Caco-2 (cell line): ENCODE data around the gene WDR20. TPM values are rescaled to one million over a fixed set of nuclear protein-coding genes. Genes with fewer than 3 reads are reported as not detected.

Experiments used
- BruUV-seq: library from RNA; stranded (reverse); fragments of 400-500 nt; replicated peaks from 2 replicates; lab custom pipeline; 2021; lab: Mats Ljungman, UMichigan
- CTCF ChIA-PET: fragments of 300-600 bp; sonication (Branson Sonifier 250); formaldehyde crosslinking; loops from one replicate; lab custom pipeline; 2022; ENCODE audit warnings: antibody characterized with exemption; lab: Charles Lee
- POLR2A ChIA-PET: fragments of 300-600 bp; sonication (Branson Sonifier 250); formaldehyde crosslinking; loops from one replicate; lab custom pipeline; 2022; ENCODE audit warnings: antibody characterized with exemption; lab: Charles Lee
- DNase-seq, 2 experiments: peaks; one replicate each; pipeline versions ENCODE4 v3.0.0 to v3.0.0-alpha.2; 2020 to 2022
- H3K27me3 ChIP-seq: replicated peaks from 2 replicates; pipeline ENCODE4 v1.6.0; 2011; ENCODE audit warnings: low read length; ENCODE audit not compliant: control insufficient read depth, insufficient read depth
- H3K36me3 ChIP-seq: 2 replicates; pipeline ENCODE4 v1.5.1; 2011; ENCODE audit warnings: low read length; ENCODE audit not compliant: control insufficient read depth, insufficient read depth
- H3K4me1 ChIP-seq: fragments of 250-450 bp; sonication (Bioruptor Pico); 2 replicates; pipeline ENCODE4 v1.5.1; 2020; ENCODE audit warnings: mild to moderate bottlenecking
- H3K4me3 ChIP-seq: 2 replicates; pipeline ENCODE4 v1.5.1; 2011; ENCODE audit warnings: low read depth, mild to moderate bottlenecking, control low read depth, low read length
- H3K9me3 ChIP-seq: fragments of 250-450 bp; sonication (Bioruptor Pico); 2 replicates; pipeline ENCODE4 v1.5.1; 2020; ENCODE audit warnings: mild to moderate bottlenecking, moderate library complexity
- H3K27ac Mint-ChIP-seq: one replicate; pipeline ENCODE4 v1.8.0; 2022; ENCODE audit warnings: mixed read lengths; ENCODE audit not compliant: unreplicated experiment
- H3K27me3 Mint-ChIP-seq: one replicate; pipeline ENCODE4 v1.8.0; 2022; ENCODE audit warnings: mixed read lengths; ENCODE audit not compliant: insufficient read depth, unreplicated experiment
- H3K36me3 Mint-ChIP-seq: one replicate; pipeline ENCODE4 v1.8.0; 2022; ENCODE audit warnings: mild to moderate bottlenecking, mixed read lengths; ENCODE audit not compliant: insufficient read depth, unreplicated experiment
- H3K4me1 Mint-ChIP-seq: one replicate; pipeline ENCODE4 v1.8.0; 2022; ENCODE audit warnings: low read depth, mixed read lengths; ENCODE audit not compliant: unreplicated experiment
- H3K4me3 Mint-ChIP-seq: one replicate; pipeline ENCODE4 v1.8.0; 2022; ENCODE audit warnings: mild to moderate bottlenecking, moderate library complexity, mixed read lengths; ENCODE audit not compliant: unreplicated experiment
- H3K9me3 Mint-ChIP-seq: one replicate; pipeline ENCODE4 v1.8.0; 2022; ENCODE audit warnings: mixed read lengths; ENCODE audit not compliant: unreplicated experiment
- CTCF ChIP-seq, 2 experiments: fragments of 200-600 bp in 1 of 2; IDR thresholded peaks; 1 replicate in 1 of 2; 2 replicates in 1 of 2; pipeline versions ENCODE4 v1.5.1 to v1.8.0; 2011 to 2022; ENCODE audit warnings: antibody characterized with exemption in 1 of 2, control low read depth in 1 of 2, inconsistent platforms in 1 of 2, low read depth in 1 of 2, low read length in 1 of 2, mild to moderate bottlenecking in 1 of 2, moderate library complexity in 1 of 2; ENCODE audit not compliant: insufficient read depth in 1 of 2, severe bottlenecking in 1 of 2, unreplicated experiment in 1 of 2
- intact Hi-C: fragments of 100-400 bp; cut with micrococcal nuclease; formaldehyde crosslinking; loops from one replicate; pipeline ENCODE4 v1.10.0; 2022; ENCODE audit not compliant: unreplicated experiment
- total RNA-seq: library from RNA; stranded (reverse); gene quantifications from 2 replicates; pipeline ENCODE4 v1.2.3, GENCODE V29; 2022

WDR20 gene
- total RNA-seq, 1 experiment from 2014 or later: 32.5 TPM

- Mint-ChIP-seq H3K36me3 (peaks cover 34% of the 10 kb centered on the region), H3K4me1 (no peaks in the 10 kb centered on the region), H3K4me3 (no peak overlapping the region), H3K27me3 (no peaks in the 10 kb centered on the region), H3K27ac (peak overlapping the region; percentile 15), H3K9me3 (no peaks in the 10 kb centered on the region)
- Histone ChIP-seq H3K36me3 (no peaks in the 10 kb centered on the region; the same call in 1 of the 2 replicates), H3K9me3 (no peaks in the 10 kb centered on the region), H3K4me3 (no peak overlapping the region), H3K27me3 (no peaks in the 10 kb centered on the region), H3K4me1 (no peaks in the 10 kb centered on the region)
- peak in 1 of 2 experiments; percentile 31 for DNase-seq
- CTCF ChIA-PET: interaction anchor here (1.1 kb wide), 1 partner anchor 163 kb away, joined by 4 read pairs; no protein-coding TSS in a partner anchor
- BruUV-seq: no TSS peak
- TF ChIP-seq CTCF (IDR thresholded peaks at IDR 0.05; ENCODE audit: insufficient read depth in 1 of 2, low read depth in 1 of 2, low read length in 1 of 2, severe bottlenecking in 1 of 2, unreplicated experiment in 1 of 2): peak in 1 of 2 experiments; percentile 30
- POLR2A ChIA-PET: no interaction called here
- intact Hi-C loops: loop anchor here (5.0 kb wide), 1 partner anchor 162 kb away; no protein-coding TSS in a partner anchor
These were observed 69.7 kb downstream of the WDR20 start for GRCh38 chr14:102209224-102209966.

- Histone ChIP-seq H3K27me3 (no peaks in the 10 kb centered on the region), H3K4me3 (no peak overlapping the region), H3K9me3 (no peaks in the 10 kb centered on the region), H3K36me3 (no peaks in the 10 kb centered on the region; the same call in 1 of the 2 replicates), H3K4me1 (no peaks in the 10 kb centered on the region)
- Mint-ChIP-seq H3K4me3 (no peak overlapping the region), H3K9me3 (no peaks in the 10 kb centered on the region), H3K27me3 (no peaks in the 10 kb centered on the region), H3K27ac (no peak overlapping the region), H3K4me1 (no peaks in the 10 kb centered on the region), H3K36me3 (peaks cover 26% of the 10 kb centered on the region)
- no TSS peak for BruUV-seq
- POLR2A ChIA-PET: no interaction called here
- DNase-seq: no peak
- no peak for TF ChIP-seq CTCF (IDR thresholded peaks at IDR 0.05; ENCODE audit: insufficient read depth in 1 of 2, low read depth in 1 of 2, low read length in 1 of 2, severe bottlenecking in 1 of 2, unreplicated experiment in 1 of 2)
- intact Hi-C loops: no loop called here
- CTCF ChIA-PET: no interaction called here
These were observed 70.8 kb downstream of the WDR20 start for GRCh38 chr14:102210421-102211042.

- peaks cover 25% of the 10 kb centered on the region for H3K36me3 Mint-ChIP-seq
- intact Hi-C loops: no loop called here
- Histone ChIP-seq H3K36me3 (no peaks in the 10 kb centered on the region; the same call in 1 of the 2 replicates), H3K4me1 (no peaks in the 10 kb centered on the region), H3K9me3 (no peaks in the 10 kb centered on the region), H3K27me3 (no peaks in the 10 kb centered on the region), H3K4me3 (no peak overlapping the region)
- no peaks in the 10 kb centered on the region for H3K27me3 Mint-ChIP-seq
- no TSS peak for BruUV-seq
- no peaks in the 10 kb centered on the region for H3K9me3 Mint-ChIP-seq
- no peak for TF ChIP-seq CTCF (IDR thresholded peaks at IDR 0.05; ENCODE audit: insufficient read depth in 1 of 2, low read depth in 1 of 2, low read length in 1 of 2, severe bottlenecking in 1 of 2, unreplicated experiment in 1 of 2)
- H3K4me3 Mint-ChIP-seq: no peak overlapping the region
- H3K27ac Mint-ChIP-seq: no peak overlapping the region
- H3K4me1 Mint-ChIP-seq: no peaks in the 10 kb centered on the region
- ChIA-PET CTCF (no interaction called here), POLR2A (no interaction called here)
- no peak for DNase-seq
These were observed 71.5 kb downstream of the WDR20 start for GRCh38 chr14:102211240-102211639.
